NCI-H2196 (cell line): Measurements from ENCODE around the gene PITPNB.
A peak's percentile ranks its signal among the peaks of the same experiment; 100 is the strongest.

Experiments
- DNase-seq: peaks from one replicate; lab custom pipeline; 2025; ENCODE audit not compliant: unreplicated experiment; lab: John Stamatoyannopoulos, UW

Gene PITPNB

GRCh38 chr22:27881421-27881820 is 37.6 kb downstream of the PITPNB start:
- no peak for DNase-seq

- DNase-seq, result peak; percentile 48
These were observed 38.2 kb downstream of the PITPNB start for GRCh38 chr22:27880778-27881394.

- DNase-seq, result peak; percentile 1
These were observed 39.1 kb downstream of the PITPNB start for GRCh38 chr22:27879923-27880322.

GRCh38 chr22:27878541-27878940 is 40.5 kb downstream of the PITPNB start:
- DNase-seq, result no peak

- DNase-seq, result no peak
These were observed 41.6 kb downstream of the PITPNB start for GRCh38 chr22:27877501-27877900.

- no peak for DNase-seq
These were observed 42.4 kb downstream of the PITPNB start for GRCh38 chr22:27876684-27877083.

- no peak for DNase-seq
These were observed 43.1 kb downstream of the PITPNB start for GRCh38 chr22:27875951-27876350.

- no peak for DNase-seq
These were observed 44.3 kb downstream of the PITPNB start for GRCh38 chr22:27874764-27875163.

GRCh38 chr22:27874185-27874584 is 44.9 kb downstream of the PITPNB start:
- no peak for DNase-seq

- DNase-seq, result no peak
These were observed 45.6 kb downstream of the PITPNB start for GRCh38 chr22:27873472-27873871.

GRCh38 chr22:27872488-27872887 is 46.6 kb downstream of the PITPNB start:
- DNase-seq, result no peak

GRCh38 chr22:27871306-27872014 is 47.6 kb downstream of the PITPNB start:
- no peak for DNase-seq

- DNase-seq, result no peak
These were observed 48.5 kb downstream of the PITPNB start for GRCh38 chr22:27870234-27871191.

GRCh38 chr22:27868732-27869282 is 50.2 kb downstream of the PITPNB start:
- no peak for DNase-seq

- DNase-seq, result no peak
These were observed 50.9 kb downstream of the PITPNB start for GRCh38 chr22:27867953-27868731.

- no peak for DNase-seq
These were observed 51.7 kb downstream of the PITPNB start for GRCh38 chr22:27867085-27867952.

GRCh38 chr22:27866135-27867084 is 52.6 kb downstream of the PITPNB start:
- DNase-seq, result no peak

GRCh38 chr22:27865496-27865895 is 53.6 kb downstream of the PITPNB start:
- DNase-seq, result no peak

- DNase-seq, result no peak
These were observed 55.5 kb downstream of the PITPNB start for GRCh38 chr22:27863556-27863955.
